ENCODE results near the gene TENM4.

DNA sequence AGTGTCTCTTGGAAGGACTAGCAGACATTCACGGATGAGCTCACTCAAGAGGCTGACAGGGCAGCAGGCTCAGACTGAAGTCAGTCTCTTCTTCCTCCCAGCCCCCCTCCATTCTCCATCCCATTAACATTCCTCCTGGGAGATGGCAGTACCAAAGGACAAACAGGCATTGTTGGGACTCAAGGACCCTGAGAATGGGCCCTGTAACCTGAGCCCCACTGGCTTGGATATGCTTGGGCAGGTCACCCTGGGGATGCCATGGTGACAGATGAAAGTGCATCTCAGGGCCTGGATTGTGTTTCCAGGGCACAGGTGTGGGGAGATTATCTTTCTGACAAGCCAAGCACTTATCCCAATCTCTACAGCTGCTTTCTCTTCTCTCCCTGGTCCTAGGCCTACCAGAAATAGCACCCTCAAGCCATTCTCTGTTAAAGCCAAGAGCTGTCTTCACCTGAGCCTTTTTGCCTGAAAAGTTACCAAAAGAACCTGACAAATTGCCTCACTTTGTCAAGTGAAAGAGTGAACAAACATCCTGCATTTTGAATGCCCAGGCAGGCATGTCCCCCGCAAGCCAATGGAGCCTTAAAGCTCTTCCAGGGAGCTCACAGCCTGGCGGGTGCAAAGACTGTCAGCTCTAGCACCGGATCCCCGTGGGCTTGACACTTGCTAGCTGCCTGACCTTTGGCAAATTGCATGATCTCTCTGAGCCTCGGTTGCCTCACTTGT lies 500.2 kb downstream of the TENM4 start:
- TF ChIP-seq, protein P1, sequence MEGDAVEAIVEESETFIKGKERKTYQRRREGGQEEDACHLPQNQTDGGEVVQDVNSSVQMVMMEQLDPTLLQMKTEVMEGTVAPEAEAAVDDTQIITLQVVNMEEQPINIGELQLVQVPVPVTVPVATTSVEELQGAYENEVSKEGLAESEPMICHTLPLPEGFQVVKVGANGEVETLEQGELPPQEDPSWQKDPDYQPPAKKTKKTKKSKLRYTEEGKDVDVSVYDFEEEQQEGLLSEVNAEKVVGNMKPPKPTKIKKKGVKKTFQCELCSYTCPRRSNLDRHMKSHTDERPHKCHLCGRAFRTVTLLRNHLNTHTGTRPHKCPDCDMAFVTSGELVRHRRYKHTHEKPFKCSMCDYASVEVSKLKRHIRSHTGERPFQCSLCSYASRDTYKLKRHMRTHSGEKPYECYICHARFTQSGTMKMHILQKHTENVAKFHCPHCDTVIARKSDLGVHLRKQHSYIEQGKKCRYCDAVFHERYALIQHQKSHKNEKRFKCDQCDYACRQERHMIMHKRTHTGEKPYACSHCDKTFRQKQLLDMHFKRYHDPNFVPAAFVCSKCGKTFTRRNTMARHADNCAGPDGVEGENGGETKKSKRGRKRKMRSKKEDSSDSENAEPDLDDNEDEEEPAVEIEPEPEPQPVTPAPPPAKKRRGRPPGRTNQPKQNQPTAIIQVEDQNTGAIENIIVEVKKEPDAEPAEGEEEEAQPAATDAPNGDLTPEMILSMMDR (IDR thresholded peaks at IDR 0.05): no peak
- TF ChIP-seq EZH2phosphoT487 (IDR thresholded peaks at IDR 0.05): no peak

Data from neural progenitor cell (in vitro differentiated cells).